ENCODE results near the gene MSL3B.

The MSL3B gene

DNA sequence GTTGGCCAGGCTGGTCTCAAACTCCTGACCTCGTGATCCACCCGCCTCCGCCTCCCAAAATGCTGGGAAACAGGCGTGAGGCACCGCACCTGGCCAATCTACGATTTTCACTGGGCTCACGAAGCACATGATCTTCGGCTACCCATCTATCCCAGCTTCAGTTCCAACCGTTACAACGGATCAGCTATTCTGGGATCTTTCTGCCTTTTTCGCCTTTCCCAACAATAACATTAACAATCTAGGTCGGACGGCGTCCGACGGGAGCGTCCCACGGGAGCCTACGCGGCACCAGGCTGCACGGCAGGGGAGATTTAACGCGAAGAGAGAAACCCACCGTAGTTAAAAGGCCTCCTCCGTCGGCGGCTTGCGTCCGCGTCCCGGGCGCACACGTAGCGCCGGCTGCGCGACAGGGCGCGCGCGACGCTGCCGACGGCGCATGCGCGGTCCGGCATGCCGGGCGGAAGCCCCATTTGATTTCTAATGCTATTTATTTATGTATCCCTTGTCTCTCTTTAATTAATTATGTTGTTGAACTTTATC, at the start of gene MSL3B:
TSS of gene MSL3B (minus strand) at position 394 of the 540 bp plus-strand sequence.
- peak within 1 kb of the TSS; percentile 54 for H3K4me3 ChIP-seq (ENCODE audit: control insufficient read depth, low read depth, low read length)
- TF ChIP-seq CTCF (IDR thresholded peaks at IDR 0.05; ENCODE audit: control insufficient read depth, insufficient read depth, low read depth, low read length, missing control alignments): no peak
- no peak for DNase-seq (ENCODE audit: low read depth)

- no peak for TF ChIP-seq CTCF (IDR thresholded peaks at IDR 0.05; ENCODE audit: control insufficient read depth, insufficient read depth, low read depth, low read length, missing control alignments)
These were observed 48.9 kb upstream of the MSL3B start, which contains the start of gene TRPM8 for GRCh38 chr2:233917116-233917515. Gene TRPM8 (plus strand): TSS chr2:233917373. CDS start chr2:233926538, 9,165 bp downstream.

GRCh38 chr2:233915128-233915527, 46.9 kb upstream of the MSL3B start:
- DNase-seq (ENCODE audit: low read depth): no peak
- TF ChIP-seq CTCF (IDR thresholded peaks at IDR 0.05; ENCODE audit: control insufficient read depth, insufficient read depth, low read depth, low read length, missing control alignments): peak; percentile 17
- no peak overlapping the region for H3K4me3 ChIP-seq (ENCODE audit: control insufficient read depth, low read depth, low read length)

More at GRCh38 chr2:233917116-233917515, 48.9 kb upstream of the MSL3B start, which contains the start of gene TRPM8:
- H3K4me3 ChIP-seq (ENCODE audit: control insufficient read depth, low read depth, low read length): no peak within 1 kb of the TSS
- DNase-seq (ENCODE audit: low read depth): no peak

GRCh38 chr2:233912691-233913423, 44.7 kb upstream of the MSL3B start:
- no peak for TF ChIP-seq CTCF (IDR thresholded peaks at IDR 0.05; ENCODE audit: control insufficient read depth, insufficient read depth, low read depth, low read length, missing control alignments)
- H3K4me3 ChIP-seq (ENCODE audit: control insufficient read depth, low read depth, low read length): no peak overlapping the region
- DNase-seq (ENCODE audit: low read depth): no peak

- no peak for TF ChIP-seq CTCF (IDR thresholded peaks at IDR 0.05; ENCODE audit: control insufficient read depth, insufficient read depth, low read depth, low read length, missing control alignments)
- no peak overlapping the region for H3K4me3 ChIP-seq (ENCODE audit: control insufficient read depth, low read depth, low read length)
- no peak for DNase-seq (ENCODE audit: low read depth)
These were observed 39.4 kb upstream of the MSL3B start for GRCh38 chr2:233907627-233908026.

DNA sequence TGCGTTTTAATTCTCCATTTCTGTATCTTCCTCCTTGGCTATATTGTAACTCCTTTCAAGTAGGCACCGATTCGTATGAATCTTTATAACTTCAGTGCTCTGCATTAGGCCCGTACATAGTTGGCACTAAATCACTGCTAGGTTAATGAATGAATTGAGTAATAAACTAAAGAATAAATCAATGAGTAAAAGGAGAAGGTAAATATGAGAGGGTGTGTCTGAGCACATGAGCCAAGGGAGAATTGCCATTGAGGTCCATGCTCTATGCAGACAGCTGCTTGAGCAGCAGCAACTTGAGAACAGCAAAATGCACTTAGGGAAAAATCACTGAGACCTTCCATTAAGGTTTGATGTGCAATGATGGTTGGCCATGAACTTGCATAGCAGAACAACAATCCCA, 37.8 kb upstream of the MSL3B start:
- no peak for TF ChIP-seq CTCF (IDR thresholded peaks at IDR 0.05; ENCODE audit: control insufficient read depth, insufficient read depth, low read depth, low read length, missing control alignments)
- H3K4me3 ChIP-seq (ENCODE audit: control insufficient read depth, low read depth, low read length): no peak overlapping the region
- no peak for DNase-seq (ENCODE audit: low read depth)

All from AG09309 (cell line).